Measurements from ENCODE around the gene CYB561D1.

DNA sequence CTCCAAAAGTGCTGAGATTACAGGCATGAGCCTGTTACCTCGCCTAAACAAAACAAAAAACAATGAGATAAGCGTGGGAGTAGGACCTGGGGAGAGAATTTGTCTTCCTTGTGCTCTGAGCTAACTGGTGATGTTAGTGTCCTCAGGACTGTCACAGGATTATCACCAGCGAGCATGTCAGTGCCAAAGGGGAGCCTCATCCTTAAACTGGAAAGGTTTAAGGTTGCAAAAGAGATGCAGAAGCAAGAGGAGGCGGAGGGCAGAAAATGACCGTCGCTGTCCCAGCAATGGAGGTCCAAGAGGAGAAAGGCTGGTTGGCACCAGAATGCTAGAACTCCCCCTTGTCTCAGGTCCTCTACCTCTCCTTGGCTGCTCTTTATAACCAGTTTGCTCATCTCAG lies 23.6 kb upstream of the CYB561D1 start:
- TF ChIP-seq, protein P1, sequence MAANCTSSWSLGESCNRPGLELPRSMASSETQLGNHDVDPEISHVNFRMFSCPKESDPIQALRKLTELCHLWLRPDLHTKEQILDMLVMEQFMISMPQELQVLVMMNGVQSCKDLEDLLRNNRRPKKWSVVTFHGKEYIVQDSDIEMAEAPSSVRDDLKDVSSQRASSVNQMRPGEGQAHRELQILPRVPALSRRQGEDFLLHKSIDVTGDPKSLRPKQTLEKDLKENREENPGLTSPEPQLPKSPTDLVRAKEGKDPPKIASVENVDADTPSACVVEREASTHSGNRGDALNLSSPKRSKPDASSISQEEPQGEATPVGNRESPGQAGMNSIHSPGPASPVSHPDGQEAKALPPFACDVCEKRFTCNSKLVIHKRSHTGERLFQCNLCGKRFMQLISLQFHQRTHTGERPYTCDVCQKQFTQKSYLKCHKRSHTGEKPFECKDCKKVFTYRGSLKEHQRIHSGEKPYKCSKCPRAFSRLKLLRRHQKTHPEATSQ (tag by site-specific recombination; IDR thresholded peaks at IDR 0.05) = no peak
- TF ChIP-seq, protein P2, sequence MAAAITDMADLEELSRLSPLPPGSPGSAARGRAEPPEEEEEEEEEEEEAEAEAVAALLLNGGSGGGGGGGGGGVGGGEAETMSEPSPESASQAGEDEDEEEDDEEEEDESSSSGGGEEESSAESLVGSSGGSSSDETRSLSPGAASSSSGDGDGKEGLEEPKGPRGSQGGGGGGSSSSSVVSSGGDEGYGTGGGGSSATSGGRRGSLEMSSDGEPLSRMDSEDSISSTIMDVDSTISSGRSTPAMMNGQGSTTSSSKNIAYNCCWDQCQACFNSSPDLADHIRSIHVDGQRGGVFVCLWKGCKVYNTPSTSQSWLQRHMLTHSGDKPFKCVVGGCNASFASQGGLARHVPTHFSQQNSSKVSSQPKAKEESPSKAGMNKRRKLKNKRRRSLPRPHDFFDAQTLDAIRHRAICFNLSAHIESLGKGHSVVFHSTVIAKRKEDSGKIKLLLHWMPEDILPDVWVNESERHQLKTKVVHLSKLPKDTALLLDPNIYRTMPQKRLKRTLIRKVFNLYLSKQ (tag by site-specific recombination; IDR thresholded peaks at IDR 0.05; ENCODE audit: borderline replicate concordance) = no peak
- no peak for TF ChIP-seq ZNF626 (tag by site-specific recombination; IDR thresholded peaks at IDR 0.05)
- TF ChIP-seq, protein P3, sequence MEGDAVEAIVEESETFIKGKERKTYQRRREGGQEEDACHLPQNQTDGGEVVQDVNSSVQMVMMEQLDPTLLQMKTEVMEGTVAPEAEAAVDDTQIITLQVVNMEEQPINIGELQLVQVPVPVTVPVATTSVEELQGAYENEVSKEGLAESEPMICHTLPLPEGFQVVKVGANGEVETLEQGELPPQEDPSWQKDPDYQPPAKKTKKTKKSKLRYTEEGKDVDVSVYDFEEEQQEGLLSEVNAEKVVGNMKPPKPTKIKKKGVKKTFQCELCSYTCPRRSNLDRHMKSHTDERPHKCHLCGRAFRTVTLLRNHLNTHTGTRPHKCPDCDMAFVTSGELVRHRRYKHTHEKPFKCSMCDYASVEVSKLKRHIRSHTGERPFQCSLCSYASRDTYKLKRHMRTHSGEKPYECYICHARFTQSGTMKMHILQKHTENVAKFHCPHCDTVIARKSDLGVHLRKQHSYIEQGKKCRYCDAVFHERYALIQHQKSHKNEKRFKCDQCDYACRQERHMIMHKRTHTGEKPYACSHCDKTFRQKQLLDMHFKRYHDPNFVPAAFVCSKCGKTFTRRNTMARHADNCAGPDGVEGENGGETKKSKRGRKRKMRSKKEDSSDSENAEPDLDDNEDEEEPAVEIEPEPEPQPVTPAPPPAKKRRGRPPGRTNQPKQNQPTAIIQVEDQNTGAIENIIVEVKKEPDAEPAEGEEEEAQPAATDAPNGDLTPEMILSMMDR (tag by site-specific recombination; IDR thresholded peaks at IDR 0.05) = no peak
- TF ChIP-seq, protein P4, sequence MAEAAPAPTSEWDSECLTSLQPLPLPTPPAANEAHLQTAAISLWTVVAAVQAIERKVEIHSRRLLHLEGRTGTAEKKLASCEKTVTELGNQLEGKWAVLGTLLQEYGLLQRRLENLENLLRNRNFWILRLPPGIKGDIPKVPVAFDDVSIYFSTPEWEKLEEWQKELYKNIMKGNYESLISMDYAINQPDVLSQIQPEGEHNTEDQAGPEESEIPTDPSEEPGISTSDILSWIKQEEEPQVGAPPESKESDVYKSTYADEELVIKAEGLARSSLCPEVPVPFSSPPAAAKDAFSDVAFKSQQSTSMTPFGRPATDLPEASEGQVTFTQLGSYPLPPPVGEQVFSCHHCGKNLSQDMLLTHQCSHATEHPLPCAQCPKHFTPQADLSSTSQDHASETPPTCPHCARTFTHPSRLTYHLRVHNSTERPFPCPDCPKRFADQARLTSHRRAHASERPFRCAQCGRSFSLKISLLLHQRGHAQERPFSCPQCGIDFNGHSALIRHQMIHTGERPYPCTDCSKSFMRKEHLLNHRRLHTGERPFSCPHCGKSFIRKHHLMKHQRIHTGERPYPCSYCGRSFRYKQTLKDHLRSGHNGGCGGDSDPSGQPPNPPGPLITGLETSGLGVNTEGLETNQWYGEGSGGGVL (tag by site-specific recombination; IDR thresholded peaks at IDR 0.05) = no peak
- TF ChIP-seq ZEB2 (tag by site-specific recombination; IDR thresholded peaks at IDR 0.05) = no peak

Measured in HEK293 (cell line).